B cell (primary cell): ENCODE results near the gene ME1. TPM values are rescaled to one million over a fixed set of nuclear protein-coding genes. Genes with fewer than 3 reads are reported as not detected.

ENCODE experiments used
- ATAC-seq: fragments of 200-7000 bp; cut with Tn5 transposase; one replicate; pipeline ENCODE4 v1.10.0; 2021; ENCODE audit warnings: low read depth, mild to moderate bottlenecking, moderate number of reproducible peaks, moderate library complexity
- CTCF ChIA-PET: fragments of 350-600 bp; sonication (Branson Sonifier 250); formaldehyde crosslinking; loops from one replicate; lab custom pipeline; 2021; ENCODE audit warnings: antibody characterized with exemption, inconsistent platforms; lab: Charles Lee
- POLR2A ChIA-PET: fragments of 350-600 bp; sonication (Branson Sonifier 250); formaldehyde crosslinking; loops from one replicate; lab custom pipeline; 2021; ENCODE audit warnings: antibody characterized with exemption; lab: Charles Lee
- DNase-seq: peaks from one replicate; pipeline ENCODE4 v3.0.0; 2013
- H2AFZ ChIP-seq: 2 replicates; pipeline ENCODE4 v1.6.1; 2012; ENCODE audit warnings: mild to moderate bottlenecking, low read depth, low read length; ENCODE audit not compliant: insufficient read depth, poor library complexity, severe bottlenecking
- H3K27ac ChIP-seq, 2 donors: 1 replicate in 1 of 2; 2 replicates in 1 of 2; pipeline ENCODE4 v1.5.1; 2012 to 2013; ENCODE audit warnings: low read length in 2 of 2, mild to moderate bottlenecking in 2 of 2, moderate library complexity in 1 of 2
- H3K27me3 ChIP-seq, 4 experiments: fragments of 200-600 bp in 1 of 4; sonication (generic) in 1 of 4; replicated peaks in 1 of 4; 1 replicate in 2 of 4; 2 replicates in 2 of 4; pipeline versions ENCODE4 v1.6.1 to v1.7.0; 2013 to 2016; ENCODE audit warnings: low read length in 3 of 4, mild to moderate bottlenecking in 2 of 4, mixed read lengths in 1 of 4, moderate library complexity in 1 of 4; ENCODE audit not compliant: insufficient read depth in 4 of 4, control insufficient read depth in 3 of 4; ENCODE audit errors: control extremely low read depth in 1 of 4
- H3K36me3 ChIP-seq, 2 experiments: replicated peaks in 1 of 2; 1 replicate in 1 of 2; 2 replicates in 1 of 2; pipeline versions ENCODE4 v1.6.1 to v1.7.1; 2013; ENCODE audit warnings: low read length in 1 of 2; ENCODE audit not compliant: insufficient read depth in 2 of 2, control insufficient read depth in 1 of 2; ENCODE audit errors: control extremely low read depth in 1 of 2, extremely low read depth in 1 of 2
- H3K4me1 ChIP-seq, 2 donors: fragments of 200-600 bp in 1 of 2; sonication (generic) in 1 of 2; 1 replicate in 1 of 2; 2 replicates in 1 of 2; pipeline versions ENCODE4 v1.5.1 to v1.6.1; 2013 to 2017; ENCODE audit warnings: low read length in 2 of 2; ENCODE audit not compliant: control insufficient read depth in 2 of 2, insufficient read depth in 2 of 2
- H3K4me2 ChIP-seq: replicated peaks from 2 replicates; pipeline ENCODE3; 2012; ENCODE audit warnings: mild to moderate bottlenecking, low read depth, low read length; ENCODE audit not compliant: poor library complexity, severe bottlenecking
- H3K4me3 ChIP-seq, 5 experiments: fragments of 200-600 bp in 1 of 5; sonication (generic) in 1 of 5; 1 replicate in 3 of 5; 2 replicates in 2 of 5; pipeline versions ENCODE4 v1.5.1 to v1.7.0; 2011 to 2016; ENCODE audit warnings: low read length in 4 of 5, mild to moderate bottlenecking in 4 of 5, low read depth in 2 of 5, control low read depth in 1 of 5, moderate library complexity in 1 of 5; ENCODE audit not compliant: insufficient read depth in 1 of 5; ENCODE audit errors: control extremely low read depth in 1 of 5, extremely low read depth in 1 of 5
- H3K79me2 ChIP-seq: fragments of 200-600 bp; sonication (generic); one replicate; pipeline ENCODE4 v1.6.0; 2016; ENCODE audit warnings: low read length; ENCODE audit not compliant: control insufficient read depth, insufficient read depth
- H3K9ac ChIP-seq: fragments of 200-600 bp; sonication (generic); 2 replicates; pipeline ENCODE4 v1.6.1; 2017; ENCODE audit warnings: mild to moderate bottlenecking, low read length, moderate library complexity
- H3K9me3 ChIP-seq, 3 donors: one replicate each; pipeline versions ENCODE4 v1.6.1 to v1.7.1; 2013; ENCODE audit warnings: low read length in 2 of 3; ENCODE audit not compliant: control insufficient read depth in 2 of 3, insufficient read depth in 1 of 3; ENCODE audit errors: control extremely low read depth in 1 of 3
- H4K20me1 ChIP-seq: 2 replicates; pipeline ENCODE4 v1.6.0; 2012; ENCODE audit warnings: mild to moderate bottlenecking, low read length; ENCODE audit not compliant: insufficient read depth, control insufficient read depth, poor library complexity, severe bottlenecking
- H3K27ac Mint-ChIP-seq: one replicate; pipeline ENCODE4 v1.8.0; 2021; ENCODE audit warnings: mixed read lengths
- H3K27me3 Mint-ChIP-seq: one replicate; pipeline ENCODE4 v1.8.0; 2021; ENCODE audit warnings: mixed read lengths
- H3K4me1 Mint-ChIP-seq: one replicate; pipeline ENCODE4 v1.8.0; 2021; ENCODE audit warnings: mixed read lengths
- H3K4me3 Mint-ChIP-seq: one replicate; pipeline ENCODE4 v1.8.0; 2021; ENCODE audit warnings: mixed read lengths
- H3K9me3 Mint-ChIP-seq: one replicate; pipeline ENCODE4 v1.8.0; 2022; ENCODE audit warnings: mixed read lengths; ENCODE audit not compliant: insufficient read depth
- CTCF ChIP-seq: fragments of 200-600 bp; IDR thresholded peaks from one replicate; pipeline ENCODE4 v1.8.0; 2022; ENCODE audit warnings: antibody characterized with exemption, mild to moderate bottlenecking
- EZH2 ChIP-seq: IDR thresholded peaks from 2 replicates; pipeline ENCODE4 v1.6.1; 2012; ENCODE audit warnings: borderline replicate concordance, low read depth, mild to moderate bottlenecking, moderate library complexity, low read length; ENCODE audit not compliant: insufficient read depth, poor library complexity, severe bottlenecking
- WGBS: methylation state at CpG from one replicate; pipeline ENCODE4 v1.1.5; 2013; ENCODE audit warnings: missing lambda C conversion rate; ENCODE audit not compliant: insufficient coverage; 5-methylcytosine and 5-hydroxymethylcytosine counted together
- intact Hi-C: fragments of 100-400 bp; cut with micrococcal nuclease; formaldehyde crosslinking; loops from one replicate; pipeline ENCODE4 v1.10.0; 2022
- polyA plus RNA-seq: library from polyadenylated mRNA; depleted of rRNA; stranded (reverse); fragments of >200 nt; gene quantifications from 2 replicates; pipeline ENCODE4 v1.2.3, GENCODE V29; 2012
- total RNA-seq, 2 donors: library from RNA; stranded (reverse); fragments of 120-200 nt in 1 of 2; gene quantifications; 1 replicate in 1 of 2; 2 replicates in 1 of 2; pipeline versions ENCODE4 v1.2.3 to v1.2.4, GENCODE V29; 2013 to 2022

Gene ME1
- total and polyA plus RNA-seq, 2 donors (not counting 1 experiment from before 2014, with no cell fraction given), result not detected

- no peaks in the 10 kb centered on the region for H3K9me3 Mint-ChIP-seq
- TF ChIP-seq EZH2, result no peak
- POLR2A ChIA-PET, result no interaction called here
- Histone ChIP-seq H3K36me3 (peaks cover 0 to under 1% of the 10 kb centered on the region in 2 experiments), H3K79me2 (peaks cover 21% of the 10 kb centered on the region), H2AFZ (peak overlapping the region; percentile 91), H3K4me2 (peak overlapping the region; percentile 96), H3K27me3 (no peaks in the 10 kb centered on the region), H4K20me1 (no peaks in the 10 kb centered on the region), H3K4me1 (peaks cover 23% of the 10 kb centered on the region in 2 donors), H3K4me3 (peak overlapping the region; percentile 58 to 93 (median 85)), H3K27ac (peak overlapping the region in 1 of 2 donors; percentile 94), H3K9me3 (peaks cover 0 to 4% (median 0%) of the 10 kb centered on the region in 3 donors), H3K9ac (peak overlapping the region; percentile 92)
- peak overlapping the region; percentile 5 for H3K27ac Mint-ChIP-seq
- H3K4me3 Mint-ChIP-seq, result peak overlapping the region; percentile 100
- DNase-seq (peak; percentile 46), ATAC-seq (no peak)
- WGBS, result 4% methylated on average over 42 of the region's 44 CpGs
- CTCF ChIA-PET, result interaction anchor here (1.1 to 7.4 kb wide), 4 partner anchors 10 to 131 kb away, joined by 3 to 52 read pairs (median 6); partner anchors contain the start of genes DOP1A and UBE3D
- intact Hi-C loops, result loop anchor here (1.0 to 10.0 kb wide), 6 partner anchors 17 to 1442 kb away; partner anchors contain the start of genes CEP162, CYB5R4, DOP1A and IBTK
- no peaks in the 10 kb centered on the region for H3K27me3 Mint-ChIP-seq
- peaks cover 41% of the 10 kb centered on the region for H3K4me1 Mint-ChIP-seq
Observed at GRCh38 chr6:83193747-83194566, 236.9 kb downstream of the ME1 start.

DNA sequence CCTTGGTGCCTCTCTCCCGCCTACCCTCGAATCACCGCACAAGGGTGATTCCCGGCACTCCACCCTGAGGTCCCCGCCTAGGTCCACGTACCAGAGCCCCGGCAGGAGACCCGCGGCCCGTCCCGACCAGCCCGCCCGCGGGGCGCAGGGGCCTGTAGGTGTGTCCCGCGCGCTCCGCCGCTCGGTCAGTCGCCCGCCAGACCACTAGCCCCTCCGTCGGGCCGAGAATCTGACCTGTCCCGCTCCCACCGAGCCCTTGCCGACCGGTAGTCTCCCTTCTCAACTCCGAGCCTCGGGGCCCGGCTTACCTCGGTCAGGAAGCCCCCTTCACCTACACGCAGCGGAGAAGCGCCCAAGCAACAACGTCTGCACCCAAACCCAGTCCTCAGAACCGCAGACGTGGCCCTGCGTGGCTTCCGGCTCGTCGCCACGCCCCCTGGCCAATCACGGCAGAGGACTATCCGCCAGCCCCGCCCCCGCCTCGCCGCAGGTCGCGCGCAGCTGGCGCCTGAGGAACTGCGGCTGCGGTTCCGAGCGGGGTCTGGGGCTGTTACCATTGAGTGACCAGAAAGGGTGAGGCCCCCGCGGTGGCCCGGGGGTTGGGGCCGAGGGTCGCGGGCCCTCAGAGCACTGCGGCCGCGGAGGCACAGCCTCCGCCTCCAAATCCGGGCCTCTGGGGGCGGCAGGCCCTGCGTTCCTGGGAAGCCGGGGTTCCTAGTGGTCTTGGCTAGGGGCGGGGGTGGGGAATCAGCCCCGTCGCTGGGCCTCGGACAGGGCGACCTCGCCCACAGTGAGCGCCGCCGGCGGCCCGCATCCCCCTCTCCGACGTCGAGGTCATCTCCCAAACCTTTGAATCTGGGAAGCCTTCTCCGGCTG lies 237.7 kb downstream of the ME1 start, which contains the start of the genes PGM3 and RWDD2A:
Gene PGM3, minus strand, starts transcription at position 395 of the 876 bp plus-strand sequence. CDS start 2,253 bp downstream, outside the sequence.
Gene RWDD2A, plus strand, starts transcription at position 487 of the 876 bp plus-strand sequence. CDS start 1,095 bp downstream, outside the sequence.
- ATAC-seq, result peak; percentile 97
- H3K36me3 ChIP-seq, result peaks cover 0 to 3% of the 10 kb centered on the region in 2 experiments
- peaks cover 0 to 4% (median 0%) of the 10 kb centered on the region in 3 donors for H3K9me3 ChIP-seq
- peak within 1 kb of the TSS; percentile 91 for H2AFZ ChIP-seq
- no peaks in the 10 kb centered on the region for H3K27me3 Mint-ChIP-seq
- POLR2A ChIA-PET, result no interaction called here
- peak within 1 kb of the TSS; percentile 97 for H3K27ac Mint-ChIP-seq
- H3K79me2 ChIP-seq, result peaks cover 21% of the 10 kb centered on the region
- no peaks in the 10 kb centered on the region for H3K9me3 Mint-ChIP-seq
- DNase-seq, result peak; percentile 94
- peaks cover 39% of the 10 kb centered on the region for H3K4me1 Mint-ChIP-seq
- H3K4me3 Mint-ChIP-seq, result peak within 1 kb of the TSS; percentile 100
- peak within 1 kb of the TSS; percentile 58 to 93 (median 85) for H3K4me3 ChIP-seq
- peak within 1 kb of the TSS; percentile 58 to 94 for H3K27ac ChIP-seq
- CTCF ChIA-PET, result interaction anchor here (1.1 to 7.4 kb wide), 2 partner anchors 127 to 130 kb away, joined by 3 to 52 read pairs; partner anchors contain the start of genes DOP1A and UBE3D
- H3K9ac ChIP-seq, result peak within 1 kb of the TSS; percentile 92
- WGBS, result under 1% methylated on average over 88 of the region's 88 CpGs
- no peaks in the 10 kb centered on the region for H3K27me3 ChIP-seq
- intact Hi-C loops, result loop anchor here (1.0 to 10.0 kb wide), 5 partner anchors 126 to 1441 kb away; partner anchors contain the start of genes CEP162, CYB5R4, DOP1A and IBTK
- no peaks in the 10 kb centered on the region for H4K20me1 ChIP-seq
- peak within 1 kb of the TSS; percentile 96 for H3K4me2 ChIP-seq
- peaks cover 23% of the 10 kb centered on the region in 2 donors for H3K4me1 ChIP-seq
- TF ChIP-seq EZH2, result no peak
- TF ChIP-seq CTCF, result no peak
